DMS114 treated with DMSO at 0.1 percent for 48 hours (cell line): Measurements from ENCODE around the gene SCYGR7.
A peak's percentile ranks its signal among the peaks of the same experiment; 100 is the strongest.
"Not testable (repeated sequence)": the region's sequence is repeated elsewhere in the genome, so short reads cannot be mapped to it uniquely, and the experiment has no call there.

ENCODE experiments used
- DNase-seq: peaks from one replicate; lab custom pipeline; 2025; ENCODE audit not compliant: unreplicated experiment; lab: John Stamatoyannopoulos, UW

Gene SCYGR7

DNA sequence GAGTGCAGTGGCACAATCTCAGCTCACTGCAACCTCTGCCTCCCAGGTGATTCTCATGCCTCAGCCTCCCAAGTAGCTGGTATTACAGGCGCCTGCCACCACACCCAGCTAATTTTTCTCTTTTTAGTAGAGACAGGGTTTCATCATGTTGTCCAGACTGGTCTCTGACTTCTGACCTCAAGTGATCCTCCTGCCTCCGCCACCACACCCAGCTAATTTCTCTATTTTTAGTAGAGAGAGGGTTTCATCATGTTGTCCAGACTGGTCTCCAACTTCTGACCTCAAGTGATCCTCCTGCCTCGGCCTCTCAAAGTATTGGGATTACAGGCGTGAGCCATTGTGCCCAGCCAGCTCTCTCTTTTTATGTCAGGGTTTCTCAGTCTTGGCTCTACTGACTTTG, 28.1 kb downstream of the SCYGR7 start:
- DNase-seq: not testable (repeated sequence)

- no peak for DNase-seq
These were observed 31.4 kb downstream of the SCYGR7 start for GRCh38 chr2:227759411-227760118.

- no peak for DNase-seq
These were observed 33.8 kb downstream of the SCYGR7 start for GRCh38 chr2:227761740-227762476.

DNA sequence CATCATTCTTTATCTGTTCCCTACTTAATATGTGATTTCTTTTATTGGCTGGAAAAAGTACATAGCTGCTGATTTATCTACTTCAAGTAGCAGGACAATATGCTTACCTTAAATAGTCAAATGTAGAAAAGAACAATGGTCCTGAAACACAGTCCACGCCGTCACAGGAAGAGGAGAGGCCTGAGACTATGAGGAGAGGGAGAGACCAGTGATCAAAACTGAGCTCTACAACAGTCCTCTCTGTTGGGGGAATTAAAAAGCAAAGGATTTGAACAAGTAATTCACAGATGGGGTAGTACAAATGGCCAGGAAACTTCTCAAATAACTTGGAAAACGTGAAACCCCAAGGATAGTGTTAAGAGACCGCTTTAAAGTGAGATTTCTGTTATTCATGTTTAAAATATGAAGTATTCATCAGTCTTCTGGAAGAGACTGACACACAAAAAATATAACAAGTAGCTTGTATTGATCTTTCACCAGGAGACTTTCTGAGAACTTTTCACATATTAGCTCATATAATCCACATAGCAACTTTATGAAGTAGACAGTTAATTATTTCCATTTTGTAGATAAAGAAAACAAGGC, 37.7 kb downstream of the SCYGR7 start:
- no peak for DNase-seq

- DNase-seq: peak; percentile 30
These were observed 38.3 kb downstream of the SCYGR7 start for GRCh38 chr2:227766373-227766883.

DNA sequence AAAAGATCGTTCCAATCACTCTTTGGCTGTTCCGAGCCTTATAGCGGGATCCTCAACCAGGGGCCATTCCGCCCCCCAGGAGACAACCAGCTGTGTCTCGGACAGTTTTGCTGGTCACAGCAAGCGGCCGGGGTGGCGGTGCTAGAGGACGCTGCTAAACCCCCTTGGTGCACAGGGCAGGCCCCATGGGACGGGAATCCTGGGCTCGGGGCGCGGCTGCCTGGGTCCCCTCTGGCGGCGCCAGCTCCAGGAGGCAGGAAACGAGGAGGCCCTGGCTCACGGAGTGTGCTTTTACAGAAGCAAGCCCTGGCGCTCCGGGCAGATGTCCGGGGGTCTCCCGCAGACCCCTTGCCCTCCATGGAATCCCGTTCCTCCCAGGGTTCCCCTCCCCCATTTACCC, 39.7 kb downstream of the SCYGR7 start:
- no peak for DNase-seq

- no peak for DNase-seq
These were observed 44.1 kb downstream of the SCYGR7 start for GRCh38 chr2:227772197-227772661.

- no peak for DNase-seq
These were observed 44.8 kb downstream of the SCYGR7 start for GRCh38 chr2:227772932-227773331.

DNA sequence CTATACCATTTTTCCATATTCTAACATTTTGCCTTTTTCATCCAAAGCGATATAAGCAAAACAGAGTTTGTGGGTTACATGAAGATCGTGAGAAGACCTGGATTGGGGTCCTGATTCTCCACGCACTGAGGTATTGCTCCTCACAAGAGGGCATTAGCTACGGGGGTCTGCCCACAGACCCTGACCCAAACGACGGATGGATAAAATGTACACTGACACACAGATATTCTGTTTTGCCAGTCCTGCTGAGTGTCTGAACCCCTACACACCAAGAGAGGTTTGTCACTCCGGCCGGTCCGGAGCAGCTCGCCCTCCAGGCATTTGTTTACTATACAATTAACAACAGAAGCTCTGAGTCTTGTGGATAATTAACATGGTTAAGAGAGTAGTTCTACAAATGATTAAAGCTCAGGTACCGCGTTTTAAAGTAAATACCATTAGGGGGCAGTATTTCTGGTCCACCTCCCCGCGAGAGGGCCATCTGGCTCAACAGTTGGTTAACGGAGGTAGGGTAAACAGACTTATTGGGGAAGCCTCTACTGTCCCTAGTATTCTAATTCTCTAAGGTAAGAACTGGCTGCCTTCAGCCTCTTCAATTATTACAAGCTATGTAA, 46.0 kb downstream of the SCYGR7 start:
- DNase-seq: no peak

GRCh38 chr2:227774895-227775842, 47.0 kb downstream of the SCYGR7 start:
- DNase-seq: no peak
